Neural cell (in vitro differentiated cells): ENCODE results near the gene USH1C.

ENCODE experiments used
- MXI1 ChIP-seq: fragments of 450-650 bp; conservative IDR thresholded peaks from 2 replicates; pipeline ENCODE4 v1.6.1; 2014; ENCODE audit warnings: antibody characterized with exemption, mild to moderate bottlenecking; ENCODE audit not compliant: poor library complexity, severe bottlenecking
- TF ChIP-seq, protein P1 (sequence below): fragments of 450-650 bp; IDR thresholded peaks from 2 replicates; pipeline ENCODE4 v1.5.1; 2014; ENCODE audit warnings: antibody characterized with exemption, mild to moderate bottlenecking, moderate library complexity; ENCODE audit not compliant: poor library complexity, severe bottlenecking

DNA sequence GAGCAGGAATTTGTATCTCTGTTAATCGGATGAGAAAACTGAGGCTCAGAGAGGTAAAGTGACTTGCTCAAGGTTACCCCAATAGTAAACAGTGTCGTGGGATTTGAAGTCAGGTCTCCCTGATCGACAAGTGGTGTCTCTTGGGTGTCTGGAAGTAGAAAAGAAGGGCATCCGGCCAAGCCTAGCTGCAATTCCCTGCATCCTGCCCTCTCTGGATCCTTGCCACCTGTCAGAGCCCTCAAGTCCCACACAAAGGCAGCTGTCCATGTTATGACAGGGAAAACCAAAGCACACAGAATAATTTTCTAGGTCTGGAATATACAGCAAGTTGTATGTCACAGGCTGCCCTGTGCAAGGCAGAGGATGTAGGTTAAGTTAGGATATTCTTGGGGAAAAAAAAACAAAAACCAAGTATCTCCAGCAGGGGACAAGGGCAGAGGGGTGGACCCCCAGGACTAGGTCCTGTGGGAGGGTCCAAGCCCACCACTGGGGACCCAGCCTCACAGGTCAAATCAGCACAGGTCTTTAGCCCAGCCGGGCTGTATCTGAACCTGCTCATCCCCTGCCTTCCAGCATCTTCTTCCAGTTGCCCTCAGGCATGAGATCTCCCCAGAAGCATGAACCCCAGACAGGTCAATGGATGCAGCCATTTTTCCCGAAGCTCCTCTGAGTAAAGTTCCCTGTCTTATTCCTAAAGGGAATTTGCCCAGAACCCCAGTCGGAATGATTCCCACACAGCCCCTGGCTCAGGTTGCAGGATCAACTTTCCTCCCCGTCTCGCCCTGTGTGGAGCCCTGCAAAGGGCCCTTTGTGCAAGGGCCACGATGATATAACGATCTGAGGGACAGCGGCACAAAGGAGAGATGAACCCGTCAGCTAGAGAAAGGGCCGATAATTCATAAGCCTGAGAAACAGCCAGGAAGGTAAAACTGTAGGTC, 15.0 kb downstream of the USH1C start:
- TF ChIP-seq, protein P1, sequence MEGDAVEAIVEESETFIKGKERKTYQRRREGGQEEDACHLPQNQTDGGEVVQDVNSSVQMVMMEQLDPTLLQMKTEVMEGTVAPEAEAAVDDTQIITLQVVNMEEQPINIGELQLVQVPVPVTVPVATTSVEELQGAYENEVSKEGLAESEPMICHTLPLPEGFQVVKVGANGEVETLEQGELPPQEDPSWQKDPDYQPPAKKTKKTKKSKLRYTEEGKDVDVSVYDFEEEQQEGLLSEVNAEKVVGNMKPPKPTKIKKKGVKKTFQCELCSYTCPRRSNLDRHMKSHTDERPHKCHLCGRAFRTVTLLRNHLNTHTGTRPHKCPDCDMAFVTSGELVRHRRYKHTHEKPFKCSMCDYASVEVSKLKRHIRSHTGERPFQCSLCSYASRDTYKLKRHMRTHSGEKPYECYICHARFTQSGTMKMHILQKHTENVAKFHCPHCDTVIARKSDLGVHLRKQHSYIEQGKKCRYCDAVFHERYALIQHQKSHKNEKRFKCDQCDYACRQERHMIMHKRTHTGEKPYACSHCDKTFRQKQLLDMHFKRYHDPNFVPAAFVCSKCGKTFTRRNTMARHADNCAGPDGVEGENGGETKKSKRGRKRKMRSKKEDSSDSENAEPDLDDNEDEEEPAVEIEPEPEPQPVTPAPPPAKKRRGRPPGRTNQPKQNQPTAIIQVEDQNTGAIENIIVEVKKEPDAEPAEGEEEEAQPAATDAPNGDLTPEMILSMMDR, result no peak
- TF ChIP-seq MXI1, result no peak
